ENCODE results near the gene ROGDI.
A peak's percentile ranks its signal among the peaks of the same experiment; 100 is the strongest.

Gene ROGDI

GRCh38 chr16:4801962-4802658, at the start of gene ROGDI:
Gene ROGDI (minus strand): TSS chr16:4802633. CDS start chr16:4802571, 62 bp downstream.
- peak; percentile 83 to 87 for DNase-seq

- DNase-seq: no peak
Observed at GRCh38 chr16:4850211-4850610, 47.8 kb upstream of the ROGDI start.

- DNase-seq: no peak
Observed at GRCh38 chr16:4847774-4848587, 45.5 kb upstream of the ROGDI start.

- peak; percentile 97 to 98 for DNase-seq
Observed at GRCh38 chr16:4846901-4847773, 44.7 kb upstream of the ROGDI start, which contains the start of the genes GLYR1 and UBN1. Gene GLYR1 (minus strand): TSS chr16:4847288. CDS start chr16:4847265, 23 bp downstream. Gene UBN1 (plus strand): TSS chr16:4847481. CDS start chr16:4852918, 5,437 bp downstream.

- no peak for DNase-seq
Observed at GRCh38 chr16:4846503-4846900, 44.1 kb upstream of the ROGDI start.

- DNase-seq: no peak
Observed at GRCh38 chr16:4840984-4841383, 38.6 kb upstream of the ROGDI start.

GRCh38 chr16:4839942-4840341, 37.5 kb upstream of the ROGDI start:
- DNase-seq: no peak

GRCh38 chr16:4837733-4838501, 35.5 kb upstream of the ROGDI start:
- no peak for DNase-seq

- no peak for DNase-seq
Observed at GRCh38 chr16:4836727-4837126, 34.3 kb upstream of the ROGDI start.

- DNase-seq: no peak
Observed at GRCh38 chr16:4833584-4833983, 31.2 kb upstream of the ROGDI start.

- no peak for DNase-seq
Observed at GRCh38 chr16:4832698-4833343, 30.4 kb upstream of the ROGDI start.

GRCh38 chr16:4831616-4832015, 29.2 kb upstream of the ROGDI start:
- no peak for DNase-seq

- no peak for DNase-seq
Observed at GRCh38 chr16:4830408-4830807, 28.0 kb upstream of the ROGDI start.

GRCh38 chr16:4828567-4829321, 26.3 kb upstream of the ROGDI start:
- no peak for DNase-seq

- no peak for DNase-seq
Observed at GRCh38 chr16:4826980-4827379, 24.5 kb upstream of the ROGDI start.

GRCh38 chr16:4826526-4826925, 24.1 kb upstream of the ROGDI start:
- DNase-seq: no peak

- no peak for DNase-seq
Observed at GRCh38 chr16:4825196-4825595, 22.8 kb upstream of the ROGDI start.

GRCh38 chr16:4820652-4821051, 18.2 kb upstream of the ROGDI start:
- no peak for DNase-seq

GRCh38 chr16:4814542-4815173, 12.2 kb upstream of the ROGDI start:
- no peak for DNase-seq

- no peak for DNase-seq
Observed at GRCh38 chr16:4814046-4814445, 11.6 kb upstream of the ROGDI start.
